Stomach (tissue), 19 donors: ENCODE results near the gene CNR2. TPM values are rescaled to one million over a fixed set of nuclear protein-coding genes. Genes with fewer than 3 reads are reported as not detected.
"Not testable (repeated sequence)": the region's sequence is repeated elsewhere in the genome, so short reads cannot be mapped to it uniquely, and the experiment has no call there.

Experiments used
- DNase-seq, 2 donors: peaks; one replicate each; pipeline versions ENCODE4 v3.0.0 to v3.0.0-alpha.2; 2013 to 2019
- H3K27ac ChIP-seq, 5 donors: fragments of 200-600 bp in 4 of 5; sonication (generic) in 4 of 5; one replicate each; pipeline ENCODE4 v1.5.1; 2013 to 2019; ENCODE audit warnings: mild to moderate bottlenecking in 1 of 5, moderate library complexity in 1 of 5
- H3K27me3 ChIP-seq, 3 donors: fragments of 200-600 bp; sonication (generic); one replicate each; pipeline ENCODE4 v1.5.1; 2017 to 2019; ENCODE audit warnings: mixed run types in 1 of 3
- H3K36me3 ChIP-seq, 4 donors: fragments of 200-600 bp; sonication (generic); 1 replicate in 3 of 4; 2 replicates in 1 of 4; pipeline ENCODE4 v1.5.1; 2016 to 2019
- H3K4me1 ChIP-seq, 4 donors: fragments of 200-600 bp; sonication (generic); one replicate each; pipeline ENCODE4 v1.5.1; 2016 to 2019
- H3K4me3 ChIP-seq, 4 donors: fragments of 200-600 bp; sonication (generic) in 3 of 4; one replicate each; pipeline ENCODE4 v1.5.1; 2016 to 2019; ENCODE audit warnings: mild to moderate bottlenecking in 1 of 4
- H3K9me3 ChIP-seq, 4 donors: fragments of 200-600 bp; sonication (generic); one replicate each; pipeline ENCODE4 v1.5.1; 2016 to 2019
- EP300 ChIP-seq: sonication (generic); formaldehyde crosslinking; IDR thresholded peaks from one replicate; pipeline ENCODE4 v1.6.1; 2017; ENCODE audit warnings: antibody characterized with exemption
- POLR2A ChIP-seq, 4 donors: fragments of 450-650 bp; IDR thresholded peaks; one replicate each; pipeline ENCODE4 v1.6.1; 2016; ENCODE audit warnings: antibody characterized with exemption in 4 of 4, control low read depth in 2 of 4, mild to moderate bottlenecking in 1 of 4, moderate library complexity in 1 of 4
- POLR2AphosphoS5 ChIP-seq, 3 donors: sonication (generic); formaldehyde crosslinking; IDR thresholded peaks; one replicate each; pipeline ENCODE4 v1.6.1; 2016; ENCODE audit warnings: antibody characterized with exemption in 3 of 3
- WGBS, 5 donors: extraction: QIAGEN DNeasy Blood & Tissue Kit in 3 of 5; methylation state at CpG; one replicate each; pipeline versions ENCODE4 v1.1.5 to v1.1.7; 2013 to 2018; 5-methylcytosine and 5-hydroxymethylcytosine counted together
- intact Hi-C: fragments of 100-400 bp; cut with DNase I; formaldehyde crosslinking; loops from one replicate; pipeline ENCODE4 v1.15.1; 2023; ENCODE audit warnings: low total_unique reads
- long read RNA-seq, 10 donors: transcript quantifications; one replicate each; lab custom pipeline, GENCODE V29; 2026
- polyA plus RNA-seq, 3 donors: library from polyadenylated mRNA; stranded (reverse); fragments of 200-250 nt; gene quantifications; one replicate each; pipeline ENCODE4 v1.2.3, GENCODE V29; 2013
- total RNA-seq, 5 donors: library from RNA; depleted of rRNA; stranded (reverse); fragments of >200 nt; gene quantifications; one replicate each; pipeline versions ENCODE4 v1.1.0 to v1.2.3, GENCODE V29; 2014 to 2016
- TF ChIP-seq, protein P1 (sequence below), 7 experiments: fragments of 450-650 bp in 4 of 7; fragments of 200-600 bp in 3 of 7; sonication (generic) in 3 of 7; IDR thresholded peaks; one replicate each; pipeline ENCODE4 v1.5.1; 2016 to 2019; ENCODE audit warnings: antibody characterized with exemption in 7 of 7, control low read depth in 2 of 7, mild to moderate bottlenecking in 1 of 7
- donor health status: healthy with polysubstance abuse.
- donor health status: Bipolar disorder and iron deficiency.
- donor health status: healthy.

Gene CNR2
- total RNA-seq (under 1 TPM in 1 of 5 donors, not detected in 4; 0.18 TPM), polyA plus RNA-seq (under 1 TPM in 1 of 3 donors, not detected in 2; 0.23 TPM)
- long read RNA-seq, donor 1, result 0 reads
- long read RNA-seq, donor 2, result 0 reads
- long read RNA-seq, donor 3, result 0 reads
- long read RNA-seq, donor 4, result 0 reads
- long read RNA-seq, donor 5, result 0 reads
- long read RNA-seq, donor 6, result 0 reads
- long read RNA-seq, donor 7, result 0 reads
- long read RNA-seq, donor 8, result 0 reads
- long read RNA-seq, donor 9, result 0 reads
- long read RNA-seq, donor 10, result 0 reads

DNA sequence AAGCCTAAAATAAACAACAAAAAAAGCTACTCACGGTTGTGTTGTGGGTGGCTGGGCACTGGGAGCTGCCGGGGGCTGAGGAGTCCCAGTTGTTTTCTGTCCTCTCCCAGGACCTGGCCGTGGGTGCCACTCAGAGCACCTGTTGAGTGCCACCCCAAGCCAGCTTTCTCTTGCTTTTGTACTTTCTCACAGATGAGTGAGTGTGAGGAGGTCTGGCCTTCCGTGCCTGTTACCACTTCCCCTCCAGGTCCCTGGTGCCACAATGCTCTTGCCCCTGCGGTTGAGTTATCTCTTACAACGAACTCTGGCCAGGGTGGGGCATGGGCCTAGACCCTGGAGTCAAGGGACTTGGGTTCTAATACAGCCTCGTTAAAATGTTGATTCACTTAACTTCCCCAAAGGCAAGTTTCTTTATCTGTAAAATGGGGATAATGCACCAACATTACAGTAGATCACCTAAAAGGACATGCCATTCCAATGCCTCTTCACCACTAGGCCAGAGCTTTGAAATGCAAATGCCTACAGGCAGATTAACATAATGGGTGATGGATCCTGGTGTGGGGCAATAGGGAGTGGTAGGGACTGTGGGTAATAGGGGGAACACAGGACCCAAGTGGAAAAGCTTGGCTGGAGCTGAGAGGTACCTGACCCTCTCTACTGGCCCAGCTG lies at the start of gene CNR2:
Gene CNR2 (minus strand): TSS at position 151 of the 669 bp plus-strand sequence. CDS start 37,745 bp downstream, outside the sequence.
- WGBS, 5 donors, result 36 to 56% (median 44%) methylated on average over 7 of the region's 7 CpGs
- DNase-seq, result no peak
- no peak within 1 kb of the TSS for H3K4me3 ChIP-seq
- no peaks in the 10 kb centered on the region for H3K36me3 ChIP-seq
- TF ChIP-seq EP300, result no peak
- no peak for TF ChIP-seq POLR2A (IDR thresholded peaks at IDR 0.05)
- TF ChIP-seq POLR2AphosphoS5 (IDR thresholded peaks at IDR 0.05), result no peak
- TF ChIP-seq, protein P1, sequence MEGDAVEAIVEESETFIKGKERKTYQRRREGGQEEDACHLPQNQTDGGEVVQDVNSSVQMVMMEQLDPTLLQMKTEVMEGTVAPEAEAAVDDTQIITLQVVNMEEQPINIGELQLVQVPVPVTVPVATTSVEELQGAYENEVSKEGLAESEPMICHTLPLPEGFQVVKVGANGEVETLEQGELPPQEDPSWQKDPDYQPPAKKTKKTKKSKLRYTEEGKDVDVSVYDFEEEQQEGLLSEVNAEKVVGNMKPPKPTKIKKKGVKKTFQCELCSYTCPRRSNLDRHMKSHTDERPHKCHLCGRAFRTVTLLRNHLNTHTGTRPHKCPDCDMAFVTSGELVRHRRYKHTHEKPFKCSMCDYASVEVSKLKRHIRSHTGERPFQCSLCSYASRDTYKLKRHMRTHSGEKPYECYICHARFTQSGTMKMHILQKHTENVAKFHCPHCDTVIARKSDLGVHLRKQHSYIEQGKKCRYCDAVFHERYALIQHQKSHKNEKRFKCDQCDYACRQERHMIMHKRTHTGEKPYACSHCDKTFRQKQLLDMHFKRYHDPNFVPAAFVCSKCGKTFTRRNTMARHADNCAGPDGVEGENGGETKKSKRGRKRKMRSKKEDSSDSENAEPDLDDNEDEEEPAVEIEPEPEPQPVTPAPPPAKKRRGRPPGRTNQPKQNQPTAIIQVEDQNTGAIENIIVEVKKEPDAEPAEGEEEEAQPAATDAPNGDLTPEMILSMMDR (IDR thresholded peaks at IDR 0.05), result no peak
- H3K27me3 ChIP-seq, result peaks cover 0 to 11% (median 0%) of the 10 kb centered on the region in 3 donors
- intact Hi-C loops, result no loop called here
- H3K4me1 ChIP-seq, result peaks cover 5 to 39% (median 7%) of the 10 kb centered on the region in 4 donors
- H3K27ac ChIP-seq, result no peak within 1 kb of the TSS
- H3K9me3 ChIP-seq, result no peaks in the 10 kb centered on the region

DNA sequence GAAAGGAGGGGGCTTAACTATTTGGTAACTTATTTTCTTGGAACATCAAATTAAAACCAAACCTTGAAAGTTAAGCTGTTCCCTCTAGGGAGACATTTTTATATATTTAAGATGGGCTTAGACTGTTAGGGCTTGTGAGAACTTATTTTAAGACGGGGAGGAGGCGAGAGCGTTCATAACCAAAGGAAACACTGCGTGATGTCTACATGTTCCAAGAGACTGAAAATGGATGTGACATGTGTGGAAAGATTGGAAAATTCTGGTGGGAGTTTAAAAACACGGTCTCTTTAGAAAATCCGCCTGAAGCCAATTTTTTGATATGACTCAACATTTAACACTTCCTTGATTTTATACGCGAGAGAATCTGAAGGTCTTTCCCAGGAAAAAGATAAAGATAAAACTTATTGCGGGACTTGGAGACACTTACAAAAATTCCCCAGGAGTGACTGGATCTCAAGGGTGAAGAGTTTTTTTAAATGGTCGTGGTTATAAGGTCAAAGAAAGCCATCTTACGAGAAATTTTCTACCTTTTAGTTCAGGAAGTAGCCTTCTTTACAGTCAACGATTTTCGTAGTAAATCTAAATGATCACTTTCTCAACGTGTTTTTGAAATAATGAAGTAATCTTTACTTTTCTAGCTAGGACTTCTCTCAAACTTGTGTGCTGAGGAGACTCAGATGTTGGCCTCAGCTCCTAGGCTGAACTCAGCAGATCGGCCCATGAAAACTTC lies 47.3 kb upstream of the CNR2 start:
- Histone ChIP-seq H3K4me1 (peaks cover 52 to 78% (median 70%) of the 10 kb centered on the region in 4 donors), H3K9me3 (no peaks in the 10 kb centered on the region), H3K27me3 (no peaks in the 10 kb centered on the region), H3K27ac (peak overlapping the region; percentile 97 to 100 (median 99)), H3K4me3 (peak overlapping the region; percentile 65 to 80 (median 72)), H3K36me3 (peaks cover 8 to 28% (median 21%) of the 10 kb centered on the region in 4 donors)
- no peak for TF ChIP-seq POLR2A (IDR thresholded peaks at IDR 0.05)
- WGBS, 5 donors, result 0% methylated on average over 15 of the region's 15 CpGs
- peak in 1 of 2 donors; percentile 58 for DNase-seq
- intact Hi-C loops, result no loop called here

DNA sequence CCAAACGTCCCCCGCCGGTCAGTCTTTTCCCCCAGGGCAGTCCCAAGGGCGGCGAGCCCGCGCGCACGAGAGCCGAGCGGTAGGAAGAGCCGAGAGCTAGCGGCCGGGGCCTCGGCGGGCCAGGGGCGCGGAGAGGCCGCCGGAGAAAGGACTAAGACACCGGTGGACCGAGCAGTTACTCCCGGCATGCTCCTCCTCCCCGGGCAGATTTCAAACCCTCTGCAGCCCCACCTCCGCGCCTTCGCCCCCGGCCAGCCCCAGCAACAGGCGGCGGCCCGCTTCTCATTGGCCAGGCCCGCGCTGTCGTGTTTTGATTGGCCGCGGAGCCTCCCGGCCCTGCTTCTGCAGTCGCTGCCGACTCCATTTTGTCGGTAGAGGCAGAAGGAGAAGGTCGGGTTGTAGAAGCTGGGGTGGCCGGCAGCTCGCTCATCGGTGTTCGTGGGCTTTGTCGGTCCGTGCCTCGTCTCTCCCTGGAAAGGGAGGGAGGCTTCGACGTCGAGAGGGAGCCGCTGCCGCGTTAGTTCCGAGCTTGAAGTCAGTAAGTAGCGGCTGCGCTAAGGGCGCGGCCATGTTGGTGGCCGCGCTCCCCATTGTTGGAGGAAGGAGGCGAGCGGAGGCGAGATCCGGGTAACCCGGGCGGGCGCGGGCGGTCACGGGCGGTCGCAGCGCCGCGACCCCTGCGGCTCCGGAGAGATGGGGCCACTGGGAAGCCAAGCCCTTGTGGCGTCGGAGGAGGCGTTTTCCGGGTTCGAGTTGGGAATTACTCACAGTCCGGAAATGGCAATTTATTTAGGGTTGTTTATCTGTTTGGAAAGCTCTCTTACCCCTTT lies 46.5 kb upstream of the CNR2 start, which contains the start of gene PNRC2:
Gene PNRC2 (plus strand): TSS at position 368 of the 830 bp plus-strand sequence. CDS start 1,630 bp downstream, outside the sequence.
- H3K27me3 ChIP-seq, result no peaks in the 10 kb centered on the region
- peak within 1 kb of the TSS; percentile 65 to 80 (median 72) for H3K4me3 ChIP-seq
- peak within 1 kb of the TSS; percentile 97 to 100 (median 99) for H3K27ac ChIP-seq
- H3K9me3 ChIP-seq, result no peaks in the 10 kb centered on the region
- intact Hi-C loops, result no loop called here
- TF ChIP-seq EP300, result no peak
- peak; percentile 76 to 96 (median 95) for TF ChIP-seq POLR2AphosphoS5 (IDR thresholded peaks at IDR 0.05)
- TF ChIP-seq, protein P1 (IDR thresholded peaks at IDR 0.05), result no peak
- TF ChIP-seq POLR2A (IDR thresholded peaks at IDR 0.05), result peak in 2 of 4 donors; percentile 92 to 95
- peak; percentile 98 to 99 for DNase-seq
- peaks cover 50 to 78% (median 70%) of the 10 kb centered on the region in 4 donors for H3K4me1 ChIP-seq
- WGBS, 5 donors, result 0% methylated on average over 45 to 84 of the region's 84 CpGs
- peaks cover 8 to 25% (median 20%) of the 10 kb centered on the region in 4 donors for H3K36me3 ChIP-seq

DNA sequence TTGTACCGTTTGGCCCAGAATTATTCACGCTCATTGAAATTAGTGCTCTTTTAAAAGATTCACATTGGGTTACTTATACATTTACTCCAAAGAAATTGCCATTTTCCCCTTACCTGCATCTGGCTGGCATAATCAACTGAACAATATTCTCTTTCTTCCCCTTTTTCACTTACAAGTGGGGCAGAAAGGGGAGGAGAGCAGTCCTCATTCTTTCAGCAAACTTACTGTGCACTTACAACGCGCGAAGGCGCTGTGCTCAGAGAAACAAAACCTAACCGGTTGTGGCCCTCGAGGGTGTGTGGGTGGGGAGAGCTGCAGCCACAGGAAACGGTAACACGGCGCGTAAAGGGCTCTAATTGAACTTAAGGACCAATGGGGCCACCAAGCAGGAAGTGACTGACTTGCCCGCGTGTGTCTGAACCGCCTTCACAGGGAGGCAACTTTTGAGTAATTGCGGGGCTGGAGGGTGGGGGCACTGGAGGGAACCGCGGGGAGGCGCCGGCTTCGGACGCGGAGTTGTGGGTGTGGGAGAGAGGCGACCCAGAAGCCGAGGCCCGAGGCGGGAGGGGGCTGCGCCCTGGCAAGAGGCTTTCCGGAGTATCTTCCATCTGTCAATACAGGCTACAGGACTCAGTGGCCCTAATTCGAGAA lies 45.8 kb upstream of the CNR2 start:
- H3K27ac ChIP-seq, result peak overlapping the region; percentile 95 to 100 (median 97)
- H3K9me3 ChIP-seq, result no peaks in the 10 kb centered on the region
- peak; percentile 86 to 97 for DNase-seq
- peak overlapping the region; percentile 65 to 80 (median 72) for H3K4me3 ChIP-seq
- WGBS, 5 donors, result 0 to 1% (median 1%) methylated on average over 16 to 30 of the region's 30 CpGs
- H3K4me1 ChIP-seq, result peaks cover 42 to 76% (median 67%) of the 10 kb centered on the region in 4 donors
- intact Hi-C loops, result no loop called here
- TF ChIP-seq POLR2AphosphoS5 (IDR thresholded peaks at IDR 0.05), result peak; percentile 80 to 89 (median 82)
- TF ChIP-seq EP300, result no peak
- TF ChIP-seq POLR2A (IDR thresholded peaks at IDR 0.05), result peak in 1 of 4 donors; percentile 41
- TF ChIP-seq, protein P1 (IDR thresholded peaks at IDR 0.05), result peak in 4 of 7 experiments; percentile 8 to 42 (median 21)
- H3K36me3 ChIP-seq, result peaks cover 8 to 23% (median 15%) of the 10 kb centered on the region in 4 donors
- H3K27me3 ChIP-seq, result no peaks in the 10 kb centered on the region

DNA sequence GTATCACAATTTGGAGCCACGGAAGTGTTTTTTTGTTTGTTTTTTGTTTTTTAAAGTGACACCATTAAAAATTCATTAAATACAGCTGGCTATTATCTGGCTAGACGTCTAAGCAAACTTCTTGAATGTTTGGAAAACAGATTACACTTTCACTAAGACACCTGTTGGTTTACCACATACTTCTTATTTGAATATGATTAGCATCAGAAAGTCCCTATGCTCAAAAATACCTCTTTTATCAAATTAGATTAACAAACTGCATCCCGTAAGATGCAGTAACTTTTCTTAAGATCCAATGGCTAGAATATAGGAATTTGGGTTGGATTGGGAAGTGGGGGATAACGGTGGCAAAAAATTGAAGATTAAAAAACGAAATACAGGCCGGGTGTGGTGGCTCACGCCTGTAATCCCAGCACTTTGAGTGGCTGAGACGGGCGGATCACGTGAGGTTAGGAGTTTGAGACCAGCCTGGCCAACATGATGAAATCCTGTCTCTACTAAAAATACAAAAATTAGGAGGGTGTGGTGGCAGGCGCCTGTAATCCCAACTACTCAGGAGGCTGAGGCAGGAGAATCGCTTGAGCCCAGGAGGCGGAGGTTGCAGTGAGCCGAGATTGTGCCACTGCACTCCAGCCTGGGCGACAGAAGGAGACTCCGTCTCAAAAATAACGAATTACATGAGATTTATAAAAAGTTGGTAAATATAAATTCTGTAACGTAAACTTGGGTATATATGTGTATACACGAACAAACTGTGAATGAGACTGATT lies 45.1 kb upstream of the CNR2 start:
- H3K9me3 ChIP-seq, H3K27me3 ChIP-seq, DNase-seq, intact Hi-C loops: not testable (repeated sequence)
- peaks cover 35 to 76% (median 65%) of the 10 kb centered on the region in 4 donors for H3K4me1 ChIP-seq
- peak overlapping the region; percentile 57 to 100 (median 97) for H3K27ac ChIP-seq
- H3K4me3 ChIP-seq, result peak overlapping the region; percentile 65 to 80 (median 72)
- peaks cover 3 to 16% (median 10%) of the 10 kb centered on the region in 4 donors for H3K36me3 ChIP-seq
- WGBS, 5 donors, result 34 to 48% (median 41%) methylated on average over 19 of the region's 19 CpGs
